HepG2 (cell line): ENCODE data around the gene BCL2L11. TPM values are rescaled to one million over a fixed set of nuclear protein-coding genes. Genes with fewer than 3 reads are reported as not detected.

ENCODE experiments used
- ATAC-seq: fragments of 200-7000 bp; cut with Tn5 transposase; 3 replicates; pipeline ENCODE4 v1.9.1; 2020; ENCODE audit warnings: mild to moderate bottlenecking, moderate library complexity
- BruUV-seq: library from RNA; stranded (reverse); fragments of 400-500 nt; replicated peaks from 2 replicates; lab custom pipeline; 2021; lab: Mats Ljungman, UMichigan
- CTCF ChIA-PET: fragments of 300-600 bp; formaldehyde crosslinking; extraction: SDS; loops from one replicate; lab custom pipeline; 2021; ENCODE audit warnings: low total read pairs, inconsistent platforms, low intra/inter-chr PET ratio; lab: Yijun Ruan, JAX
- POLR2A ChIA-PET: fragments of 350-600 bp; sonication (Branson Sonifier 250); formaldehyde crosslinking; loops from one replicate; lab custom pipeline; 2020; ENCODE audit warnings: antibody characterized with exemption, inconsistent platforms; lab: Yijun Ruan, JAX
- DNase-seq: peaks from one replicate; pipeline ENCODE4 v3.0.0-alpha.2; 2015; ENCODE audit warnings: low spot score
- FAIRE-seq: peaks from 3 replicates; lab custom pipeline; 2011; peaks lifted over from hg19 to GRCh38; lab: Jason Lieb, UNC
- H2AFZ ChIP-seq: one replicate; pipeline ENCODE4 v1.6.1; 2011; ENCODE audit warnings: low read length, inconsistent platforms
- H3K27ac ChIP-seq: fragments of 300-600 bp; 3 replicates; pipeline ENCODE4 v1.8.0; 2011; ENCODE audit warnings: mixed run types, mild to moderate bottlenecking, mixed read lengths, low read length, inconsistent platforms; ENCODE audit not compliant: insufficient read depth; ENCODE audit errors: extremely low read length
- H3K27me3 ChIP-seq, 2 experiments: fragments of 200-600 bp in 1 of 2; 2 replicates in 1 of 2; 3 replicates in 1 of 2; pipeline versions ENCODE4 v1.6.0 to v1.8.0; 2011; ENCODE audit warnings: low read length in 2 of 2, mild to moderate bottlenecking in 2 of 2, moderate library complexity in 2 of 2, inconsistent platforms in 1 of 2; ENCODE audit not compliant: insufficient read depth in 2 of 2, control insufficient read depth in 1 of 2
- H3K36me3 ChIP-seq, 2 experiments: fragments of 200-600 bp in 1 of 2; replicated peaks in 1 of 2; 2 replicates in 1 of 2; 3 replicates in 1 of 2; pipeline versions ENCODE4 v1.5.1 to v1.8.0; 2011; ENCODE audit warnings: low read length in 2 of 2, inconsistent platforms in 1 of 2; ENCODE audit not compliant: insufficient read depth in 2 of 2, control insufficient read depth in 1 of 2
- H3K4me1 ChIP-seq: 2 replicates; pipeline ENCODE4 v1.5.1; 2012; ENCODE audit warnings: low read length, inconsistent platforms; ENCODE audit not compliant: insufficient read depth
- H3K4me2 ChIP-seq: 2 replicates; pipeline ENCODE4 v1.6.0; 2011; ENCODE audit warnings: low read depth, low read length, inconsistent platforms
- H3K4me3 ChIP-seq, 3 experiments: fragments of 200-600 bp in 1 of 3; sonication (generic), shearing (Covaris generic) in 1 of 3; replicated peaks in 1 of 3; 2 replicates each; pipeline ENCODE4 v1.5.1; 2011 to 2016; ENCODE audit warnings: low read length in 3 of 3, inconsistent platforms in 2 of 3, low read depth in 2 of 3, mild to moderate bottlenecking in 2 of 3, control low read depth in 1 of 3, mixed read lengths in 1 of 3; ENCODE audit not compliant: insufficient read depth in 1 of 3
- H3K79me2 ChIP-seq: one replicate; pipeline ENCODE4 v1.6.1; 2011; ENCODE audit warnings: low read length, inconsistent platforms; ENCODE audit not compliant: insufficient read depth
- H3K9ac ChIP-seq: 2 replicates; pipeline ENCODE4 v1.6.0; 2011; ENCODE audit warnings: mild to moderate bottlenecking, low read depth, low read length, inconsistent platforms; ENCODE audit not compliant: insufficient read depth
- H3K9me3 ChIP-seq: 2 replicates; pipeline ENCODE4 v1.5.1; 2012; ENCODE audit warnings: mild to moderate bottlenecking, low read length
- H4K20me1 ChIP-seq: 2 replicates; pipeline ENCODE4 v1.6.0; 2011; ENCODE audit warnings: inconsistent platforms, mild to moderate bottlenecking, low read length, moderate library complexity; ENCODE audit not compliant: insufficient read depth
- GMEB1 ChIP-seq: sonication (generic); formaldehyde crosslinking; IDR thresholded peaks from 2 replicates; pipeline ENCODE4 v1.5.1; 2020; ENCODE audit warnings: missing genetic modification reagents, mild to moderate bottlenecking, borderline replicate concordance
- HNRNPK ChIP-seq: fragments of 200-400 bp; formaldehyde crosslinking; IDR thresholded peaks from 2 replicates; pipeline ENCODE4 v1.6.1; 2018; ENCODE audit warnings: low read length, low read depth, moderate library complexity, mild to moderate bottlenecking; ENCODE audit not compliant: poor library complexity, severe bottlenecking
- JUN ChIP-seq: sonication (generic); formaldehyde crosslinking; IDR thresholded peaks from 2 replicates; pipeline ENCODE4 v1.4.0; 2020; ENCODE audit warnings: mild to moderate bottlenecking, missing genetic modification reagents
- PCBP1 ChIP-seq: fragments of 200-400 bp; formaldehyde crosslinking; IDR thresholded peaks from 2 replicates; pipeline ENCODE4 v1.6.1; 2017; ENCODE audit warnings: mild to moderate bottlenecking, low read depth, low read length, borderline replicate concordance
- STAG1 ChIP-seq: sonication (generic); formaldehyde crosslinking; IDR thresholded peaks from 2 replicates; pipeline ENCODE4 v1.4.0; 2020; ENCODE audit warnings: missing genetic modification reagents
- ZNF263 ChIP-seq: sonication (generic); formaldehyde crosslinking; IDR thresholded peaks from 2 replicates; pipeline ENCODE4 v1.4.0; 2020; ENCODE audit warnings: missing genetic modification reagents
- ZNF7 ChIP-seq: IDR thresholded peaks from 2 replicates; pipeline ENCODE4 v1.6.1; 2016; ENCODE audit warnings: missing biosample characterization, missing genetic modification reagents
- ZSCAN20 ChIP-seq: sonication (generic); formaldehyde crosslinking; IDR thresholded peaks from 2 replicates; pipeline ENCODE4 v1.4.0; 2020; ENCODE audit warnings: missing genetic modification reagents, mild to moderate bottlenecking, borderline replicate concordance
- WGBS: methylation state at CpG from one replicate; pipeline ENCODE4 v1.1.6; 2017; ENCODE audit warnings: low lambda C conversion rate; 5-methylcytosine and 5-hydroxymethylcytosine counted together
- in situ Hi-C: cut with HindIII; loops from 2 replicates; pipeline ENCODE4 v1.10.0; 2017; ENCODE audit warnings: low pct_unique_long_range_greater_than_20kb; ENCODE audit not compliant: extremely low pct_ligation_motif_present
- intact Hi-C: fragments of 100-400 bp; cut with micrococcal nuclease; formaldehyde crosslinking; loops from one replicate; pipeline ENCODE4 v1.10.0; 2022; ENCODE audit not compliant: unreplicated experiment
- polyA plus RNA-seq, 8 experiments: library from polyadenylated mRNA; depleted of rRNA in 3 of 8; stranded (reverse) in 7 of 8; unstranded in 1 of 8; fragments of >200 nt; fragmentation: Illumina TruSeq in 4 of 8; extraction: Trizol in 4 of 8; gene quantifications; 2 replicates each; pipeline versions ENCODE4 v1.2.1 to v1.2.3, GENCODE V29; 2011 to 2016; ENCODE audit warnings: low read depth in 4 of 8, missing spikeins in 1 of 8, mixed read lengths in 1 of 8; ENCODE audit not compliant: insufficient read depth in 1 of 8
- total RNA-seq, 5 experiments: library from RNA; depleted of rRNA; stranded (reverse); fragments of >200 nt; fragmentation: Illumina TruSeq; extraction: Trizol; gene quantifications; 2 replicates each; pipeline ENCODE4 v1.2.3, GENCODE V29; 2016; ENCODE audit warnings: low read depth in 1 of 5
- TF ChIP-seq, protein P1 (sequence below): sonication (generic); formaldehyde crosslinking; IDR thresholded peaks from 2 replicates; pipeline ENCODE4 v1.8.1; 2023; ENCODE audit warnings: mild to moderate bottlenecking, moderate library complexity, missing genetic modification reagents
- TF ChIP-seq, protein P2 (sequence below): sonication (generic); formaldehyde crosslinking; IDR thresholded peaks from 2 replicates; pipeline ENCODE4 v1.4.0; 2020; ENCODE audit warnings: missing genetic modification reagents
- TF ChIP-seq, protein P3 (sequence below): sonication (generic); formaldehyde crosslinking; IDR thresholded peaks from 2 replicates; pipeline ENCODE4 v1.8.0; 2022; ENCODE audit warnings: mild to moderate bottlenecking, missing genetic modification reagents, moderate library complexity
- TF ChIP-seq, protein P4 (sequence below): sonication (generic); formaldehyde crosslinking; IDR thresholded peaks from 2 replicates; pipeline ENCODE4 v1.4.0; 2020; ENCODE audit warnings: mild to moderate bottlenecking, missing genetic modification reagents, borderline replicate concordance

The BCL2L11 gene
- total and polyA plus RNA-seq, 2 of the 13 experiments (the other 11 are each of a cell fraction or from before 2014, with no cell fraction given), result 6.1 to 9.7 TPM

DNA sequence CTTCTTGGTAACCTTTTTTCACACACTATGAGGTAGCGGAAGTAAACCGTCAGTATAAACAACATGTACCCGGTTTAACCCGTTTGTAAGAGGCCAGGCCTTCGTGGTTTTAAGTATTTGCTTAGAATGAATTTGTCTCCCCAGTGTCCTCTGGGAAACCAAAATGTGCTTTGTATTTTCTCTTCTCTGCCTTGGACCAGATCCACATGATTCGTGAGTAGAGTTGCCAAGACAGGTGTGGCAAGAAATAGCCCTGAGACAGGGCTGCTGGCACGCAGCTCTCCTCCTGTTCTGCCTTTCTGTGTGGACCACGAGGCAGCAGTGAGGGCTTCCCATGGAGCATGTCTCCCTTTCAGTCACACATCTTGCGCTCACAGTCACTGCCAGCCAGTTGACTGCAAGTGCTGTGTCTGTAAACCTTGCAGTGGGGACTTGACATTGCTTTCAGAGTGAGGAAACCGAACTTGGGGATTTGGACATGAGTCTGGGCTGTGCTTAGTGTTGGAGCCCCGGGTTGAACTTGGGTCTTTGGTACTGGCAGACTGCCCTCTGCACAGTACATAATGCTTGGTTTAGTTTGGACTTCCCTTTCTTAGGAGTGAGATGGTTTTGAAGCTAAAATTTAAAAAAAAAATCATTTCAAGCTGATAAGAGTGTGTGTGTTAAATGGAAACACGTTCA lies 19.1 kb downstream of the BCL2L11 start (continued):
- TF ChIP-seq, protein P1, sequence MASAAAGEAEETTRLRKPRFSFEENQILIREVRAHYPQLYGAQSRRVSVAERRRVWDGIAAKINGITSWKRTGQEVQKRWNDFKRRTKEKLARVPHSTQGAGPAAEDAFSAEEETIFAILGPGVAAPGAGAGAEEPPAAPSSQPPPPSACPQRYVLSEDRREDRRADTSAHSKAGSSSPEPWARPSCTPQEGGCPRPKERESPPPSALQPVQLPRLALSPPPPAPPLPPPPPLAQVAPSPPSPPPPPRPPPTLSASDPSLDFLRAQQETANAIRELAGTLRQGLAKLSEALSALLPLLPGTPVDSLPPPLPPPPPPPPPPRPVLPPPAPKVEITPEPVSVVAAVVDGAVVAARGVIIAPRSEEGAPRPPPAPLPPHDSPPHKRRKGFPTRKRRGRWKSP (CRISPR knock-in tag), result no peak

DNA sequence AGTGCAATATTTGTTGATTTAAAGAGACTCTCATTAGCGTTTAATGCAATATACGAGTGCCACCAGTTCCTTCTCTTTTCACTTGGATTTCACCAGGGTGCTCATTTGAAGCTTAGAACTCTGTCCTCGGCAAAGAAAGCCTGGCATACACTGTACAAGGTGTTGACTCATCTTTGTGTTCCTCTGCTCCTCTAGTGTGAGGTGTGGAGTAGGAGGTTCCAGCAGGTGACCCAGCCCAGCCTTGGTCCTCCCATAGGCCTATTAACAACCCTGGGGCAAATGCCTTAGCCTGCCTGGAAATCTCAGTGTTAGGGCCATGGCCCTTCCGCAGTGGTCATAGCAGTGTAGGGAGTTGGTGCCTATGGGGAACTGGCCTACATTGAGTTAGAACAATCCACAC lies 20.1 kb downstream of the BCL2L11 start:
- H3K4me3 ChIP-seq, result no peak overlapping the region
- 97% methylated on average over 4 of the region's 4 CpGs for WGBS
- ATAC-seq (no peak), DNase-seq (no peak), FAIRE-seq (no peak)
- H3K9ac ChIP-seq, result no peak overlapping the region
- no TSS peak for BruUV-seq
- no peak overlapping the region for H2AFZ ChIP-seq
- POLR2A ChIA-PET, result no interaction called here
- H3K27ac ChIP-seq, result no peak overlapping the region
- H3K79me2 ChIP-seq, result peaks cover 50% of the 10 kb centered on the region
- H4K20me1 ChIP-seq, result no peaks in the 10 kb centered on the region
- intact Hi-C loops, result no loop called here
- no peak overlapping the region for H3K4me2 ChIP-seq
- in situ Hi-C loops, result no loop called here
- H3K9me3 ChIP-seq, result no peaks in the 10 kb centered on the region
- H3K4me1 ChIP-seq, result peaks cover 11% of the 10 kb centered on the region
- CTCF ChIA-PET, result no interaction called here
- H3K36me3 ChIP-seq, result peaks cover 19 to 76% of the 10 kb centered on the region in 2 experiments
- H3K27me3 ChIP-seq, result no peaks in the 10 kb centered on the region
- TF ChIP-seq, protein P2, sequence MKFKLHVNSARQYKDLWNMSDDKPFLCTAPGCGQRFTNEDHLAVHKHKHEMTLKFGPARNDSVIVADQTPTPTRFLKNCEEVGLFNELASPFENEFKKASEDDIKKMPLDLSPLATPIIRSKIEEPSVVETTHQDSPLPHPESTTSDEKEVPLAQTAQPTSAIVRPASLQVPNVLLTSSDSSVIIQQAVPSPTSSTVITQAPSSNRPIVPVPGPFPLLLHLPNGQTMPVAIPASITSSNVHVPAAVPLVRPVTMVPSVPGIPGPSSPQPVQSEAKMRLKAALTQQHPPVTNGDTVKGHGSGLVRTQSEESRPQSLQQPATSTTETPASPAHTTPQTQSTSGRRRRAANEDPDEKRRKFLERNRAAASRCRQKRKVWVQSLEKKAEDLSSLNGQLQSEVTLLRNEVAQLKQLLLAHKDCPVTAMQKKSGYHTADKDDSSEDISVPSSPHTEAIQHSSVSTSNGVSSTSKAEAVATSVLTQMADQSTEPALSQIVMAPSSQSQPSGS (CRISPR knock-in tag), result no peak
- no peak for TF ChIP-seq STAG1 (CRISPR knock-in tag)
- no peak for TF ChIP-seq JUN (CRISPR knock-in tag)
- TF ChIP-seq, protein P3, sequence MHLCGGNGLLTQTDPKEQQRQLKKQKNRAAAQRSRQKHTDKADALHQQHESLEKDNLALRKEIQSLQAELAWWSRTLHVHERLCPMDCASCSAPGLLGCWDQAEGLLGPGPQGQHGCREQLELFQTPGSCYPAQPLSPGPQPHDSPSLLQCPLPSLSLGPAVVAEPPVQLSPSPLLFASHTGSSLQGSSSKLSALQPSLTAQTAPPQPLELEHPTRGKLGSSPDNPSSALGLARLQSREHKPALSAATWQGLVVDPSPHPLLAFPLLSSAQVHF (CRISPR knock-in tag), result no peak
- TF ChIP-seq GMEB1 (CRISPR knock-in tag), result no peak
- TF ChIP-seq HNRNPK, result no peak
- TF ChIP-seq ZNF263 (CRISPR knock-in tag), result no peak
- TF ChIP-seq, protein P4, sequence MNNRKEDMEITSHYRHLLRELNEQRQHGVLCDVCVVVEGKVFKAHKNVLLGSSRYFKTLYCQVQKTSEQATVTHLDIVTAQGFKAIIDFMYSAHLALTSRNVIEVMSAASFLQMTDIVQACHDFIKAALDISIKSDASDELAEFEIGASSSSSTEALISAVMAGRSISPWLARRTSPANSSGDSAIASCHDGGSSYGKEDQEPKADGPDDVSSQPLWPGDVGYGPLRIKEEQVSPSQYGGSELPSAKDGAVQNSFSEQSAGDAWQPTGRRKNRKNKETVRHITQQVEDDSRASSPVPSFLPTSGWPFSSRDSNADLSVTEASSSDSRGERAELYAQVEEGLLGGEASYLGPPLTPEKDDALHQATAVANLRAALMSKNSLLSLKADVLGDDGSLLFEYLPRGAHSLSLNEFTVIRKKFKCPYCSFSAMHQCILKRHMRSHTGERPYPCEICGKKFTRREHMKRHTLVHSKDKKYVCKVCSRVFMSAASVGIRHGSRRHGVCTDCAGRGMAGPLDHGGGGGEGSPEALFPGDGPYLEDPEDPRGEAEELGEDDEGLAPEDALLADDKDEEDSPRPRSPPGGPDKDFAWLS (CRISPR knock-in tag), result no peak
- TF ChIP-seq PCBP1, result no peak
- no peak for TF ChIP-seq ZNF7 (CRISPR knock-in tag)
- no peak for TF ChIP-seq ZSCAN20 (CRISPR knock-in tag)
